OCI-LY1 (cell line): ENCODE measurements around the gene HEXIM2.

Source experiments
- H2AFZ ChIP-seq: fragments of 200-600 bp; sonication (generic), shearing (Covaris generic); 2 replicates; pipeline ENCODE4 v1.6.0; 2014; ENCODE audit warnings: antibody characterized with exemption, mild to moderate bottlenecking, low read length
- H3F3A ChIP-seq: fragments of 200-600 bp; sonication (generic), shearing (Covaris generic); 2 replicates; pipeline ENCODE4 v1.6.0; 2014; ENCODE audit warnings: mild to moderate bottlenecking, antibody characterized with exemption, low read length, moderate library complexity; ENCODE audit not compliant: insufficient read depth
- H3K27ac ChIP-seq: fragments of 200-600 bp; sonication (generic); 2 replicates; pipeline ENCODE4 v1.5.1; 2014; ENCODE audit warnings: low read length, mixed run types, mild to moderate bottlenecking, low read depth; ENCODE audit not compliant: poor library complexity, severe bottlenecking
- H3K27me3 ChIP-seq: fragments of 200-600 bp; sonication (generic); 2 replicates; pipeline ENCODE4 v1.6.0; 2014; ENCODE audit warnings: antibody characterized with exemption, mild to moderate bottlenecking, low read length, moderate library complexity; ENCODE audit not compliant: insufficient read depth
- H3K36me3 ChIP-seq: fragments of 200-600 bp; sonication (generic); 2 replicates; pipeline ENCODE4 v1.6.1; 2014; ENCODE audit warnings: mild to moderate bottlenecking, antibody characterized with exemption, low read length, moderate library complexity, mixed read lengths; ENCODE audit not compliant: insufficient read depth
- H3K4me1 ChIP-seq: fragments of 200-600 bp; sonication (generic); 2 replicates; pipeline ENCODE4 v1.5.1; 2014; ENCODE audit warnings: mild to moderate bottlenecking, low read length, moderate library complexity; ENCODE audit not compliant: insufficient read depth, severe bottlenecking
- H3K4me2 ChIP-seq: fragments of 200-600 bp; sonication (generic), shearing (Covaris generic); 2 replicates; pipeline ENCODE4 v1.6.1; 2014; ENCODE audit warnings: low read length
- H3K4me3 ChIP-seq: fragments of 200-600 bp; sonication (generic); 2 replicates; pipeline ENCODE4 v1.5.1; 2014; ENCODE audit warnings: low read length, low read depth, mild to moderate bottlenecking, mixed read lengths; ENCODE audit not compliant: poor library complexity, severe bottlenecking
- H3K79me2 ChIP-seq: fragments of 200-600 bp; shearing (Covaris generic); 2 replicates; pipeline ENCODE4 v1.6.1; 2016; ENCODE audit warnings: mixed run types, low read length, mixed read lengths; ENCODE audit not compliant: insufficient read depth
- H3K9ac ChIP-seq: fragments of 200-600 bp; sonication (generic), shearing (Covaris generic); 2 replicates; pipeline ENCODE4 v1.6.1; 2014; ENCODE audit warnings: mild to moderate bottlenecking, low read length, mixed read lengths
- H3K9me2 ChIP-seq: fragments of 200-600 bp; sonication (generic), shearing (Covaris generic); 2 replicates; pipeline ENCODE4 v1.6.1; 2014; ENCODE audit warnings: low read depth, mild to moderate bottlenecking, low read length, mixed read lengths
- H3K9me3 ChIP-seq: fragments of 200-600 bp; shearing (Covaris generic); 2 replicates; pipeline ENCODE4 v1.6.1; 2014; ENCODE audit warnings: low read length, mixed read lengths
- H4K20me1 ChIP-seq: fragments of 200-600 bp; sonication (generic), shearing (Covaris generic); 2 replicates; pipeline ENCODE4 v1.6.0; 2016; ENCODE audit warnings: mild to moderate bottlenecking, low read length; ENCODE audit not compliant: insufficient read depth
- CTCF ChIP-seq: fragments of 200-600 bp; sonication (generic), shearing (Covaris generic); IDR thresholded peaks from 2 replicates; pipeline ENCODE4 v1.5.1; 2017; ENCODE audit warnings: mild to moderate bottlenecking, antibody characterized with exemption, low read length, moderate library complexity, mixed read lengths
- EZH2 ChIP-seq: fragments of 200-600 bp; sonication (generic), shearing (Covaris generic); IDR thresholded peaks from 2 replicates; pipeline ENCODE4 v1.8.0; 2017; ENCODE audit warnings: borderline replicate concordance, mixed run types, mild to moderate bottlenecking, antibody characterized with exemption, low read length, moderate library complexity, mixed read lengths

Gene HEXIM2

DNA sequence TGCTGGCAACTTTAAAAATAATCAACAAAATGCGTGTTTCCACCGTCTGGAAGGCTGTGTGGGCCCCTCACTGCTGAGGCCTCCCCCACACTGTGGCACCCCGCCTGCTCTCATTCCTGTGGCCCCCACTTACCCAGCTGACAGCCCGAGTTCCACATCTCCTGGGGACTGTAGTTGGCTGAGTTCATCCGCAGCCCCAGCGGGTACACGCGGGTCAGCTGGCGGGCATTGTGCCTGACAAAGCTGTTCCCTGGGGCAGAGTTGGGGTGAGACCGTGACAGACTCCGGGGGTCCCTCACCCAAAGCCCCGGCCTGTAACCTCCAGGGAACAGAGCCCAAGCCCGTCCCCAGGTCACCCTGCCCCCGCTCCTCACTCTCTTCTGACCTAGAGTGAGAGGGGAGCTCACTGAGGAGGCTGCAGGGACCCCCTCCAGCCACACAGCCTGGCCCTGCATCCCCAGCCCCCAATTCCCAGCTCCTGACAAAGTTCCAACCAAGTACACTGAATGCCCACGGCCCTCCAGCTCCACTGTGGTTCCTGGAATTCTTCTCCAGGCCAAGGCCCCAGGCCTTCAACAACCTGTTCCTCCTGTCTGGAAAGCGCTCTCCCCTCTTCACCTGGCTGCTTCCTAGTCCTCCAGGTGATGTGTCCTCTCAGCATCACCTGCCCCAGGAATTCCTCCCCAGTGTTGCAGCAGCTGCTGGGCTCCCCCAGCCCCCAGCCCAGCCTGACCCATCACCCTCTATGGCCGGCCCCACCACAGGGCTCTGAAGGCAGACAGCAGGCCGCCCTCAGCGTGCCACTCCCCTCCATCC is 47.4 kb upstream of the HEXIM2 start:
- no peak overlapping the region for H3K9ac ChIP-seq
- H3K9me2 ChIP-seq = no peaks in the 10 kb centered on the region
- H3K4me2 ChIP-seq = no peak overlapping the region
- H3K4me1 ChIP-seq = no peaks in the 10 kb centered on the region
- peaks cover 12% of the 10 kb centered on the region; the same call in 1 of the 2 replicates for H3K27me3 ChIP-seq
- no peaks in the 10 kb centered on the region for H3F3A ChIP-seq
- H2AFZ ChIP-seq = no peak overlapping the region
- H4K20me1 ChIP-seq = no peaks in the 10 kb centered on the region
- TF ChIP-seq EZH2 (no peak), CTCF (no peak)
- no peak overlapping the region for H3K27ac ChIP-seq
- H3K79me2 ChIP-seq = no peaks in the 10 kb centered on the region
- H3K9me3 ChIP-seq = no peaks in the 10 kb centered on the region
- H3K36me3 ChIP-seq = no peaks in the 10 kb centered on the region
- H3K4me3 ChIP-seq = no peak overlapping the region

DNA sequence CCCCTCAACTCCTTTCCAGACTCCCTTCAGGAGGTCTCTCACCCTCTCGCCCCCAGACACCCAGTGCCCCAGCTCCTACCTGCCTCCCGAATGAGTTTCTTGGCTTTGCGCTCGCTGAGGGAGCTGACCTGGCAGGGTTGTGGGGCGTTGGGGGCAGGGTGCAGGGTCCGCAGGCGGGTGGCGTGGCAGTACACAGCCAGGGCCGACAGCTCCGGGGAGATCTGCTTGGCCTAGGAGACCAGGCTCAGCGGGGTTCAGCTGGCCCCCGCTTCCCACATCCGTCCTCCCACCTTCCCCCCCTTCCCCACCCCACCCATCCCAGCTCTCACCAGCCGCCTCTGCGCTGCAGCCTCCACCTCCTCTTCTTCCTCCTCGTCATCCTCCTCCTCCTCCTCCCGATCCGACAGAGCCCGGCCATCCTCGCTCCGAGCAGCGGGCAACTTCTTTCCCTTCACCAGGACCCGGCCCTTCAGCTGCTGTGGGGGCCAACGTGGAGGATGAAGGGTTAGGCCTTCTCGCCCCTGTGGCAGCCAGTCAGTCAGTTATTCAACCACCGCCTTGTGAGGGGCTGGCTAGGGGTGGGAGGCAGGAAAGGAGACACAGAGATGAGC is 46.6 kb upstream of the HEXIM2 start:
- H3K36me3 ChIP-seq = no peaks in the 10 kb centered on the region
- H3K4me1 ChIP-seq = no peaks in the 10 kb centered on the region
- no peak overlapping the region for H3K4me2 ChIP-seq

GRCh38 chr17:45115871-45116270 is 45.8 kb upstream of the HEXIM2 start:
- no peak for TF ChIP-seq EZH2
- no peak for TF ChIP-seq CTCF
- no peak overlapping the region for H3K9ac ChIP-seq

More for the DNA sequence above, 46.6 kb upstream of the HEXIM2 start:
- Histone ChIP-seq H3K27me3 (peaks cover 12% of the 10 kb centered on the region; the same call in 1 of the 2 replicates), H3K9ac (no peak overlapping the region), H3K9me2 (no peaks in the 10 kb centered on the region), H3F3A (no peaks in the 10 kb centered on the region), H3K4me3 (no peak overlapping the region), H3K27ac (no peak overlapping the region), H3K9me3 (no peaks in the 10 kb centered on the region), H3K79me2 (no peaks in the 10 kb centered on the region), H4K20me1 (no peaks in the 10 kb centered on the region), H2AFZ (no peak overlapping the region)
- TF ChIP-seq CTCF (no peak), EZH2 (no peak)

More at GRCh38 chr17:45115871-45116270, 45.8 kb upstream of the HEXIM2 start:
- H3K9me2 ChIP-seq = no peaks in the 10 kb centered on the region
- no peaks in the 10 kb centered on the region for H3K36me3 ChIP-seq
- peaks cover 12% of the 10 kb centered on the region; the same call in 1 of the 2 replicates for H3K27me3 ChIP-seq
- no peaks in the 10 kb centered on the region for H4K20me1 ChIP-seq
- no peak overlapping the region for H3K4me3 ChIP-seq
- H3K4me2 ChIP-seq = no peak overlapping the region
- no peak overlapping the region for H3K27ac ChIP-seq
- no peaks in the 10 kb centered on the region for H3K4me1 ChIP-seq
- no peaks in the 10 kb centered on the region for H3F3A ChIP-seq
- no peak overlapping the region for H2AFZ ChIP-seq
- no peaks in the 10 kb centered on the region for H3K79me2 ChIP-seq
- H3K9me3 ChIP-seq = no peaks in the 10 kb centered on the region
